Glomerular visceral epithelial cell (primary cell): ENCODE data around the gene GFER.

ENCODE experiments used
- DNase-seq: peaks from one replicate; pipeline ENCODE4 v3.0.0-alpha.2; 2016; ENCODE audit errors: extremely low spot score

GFER gene

DNA sequence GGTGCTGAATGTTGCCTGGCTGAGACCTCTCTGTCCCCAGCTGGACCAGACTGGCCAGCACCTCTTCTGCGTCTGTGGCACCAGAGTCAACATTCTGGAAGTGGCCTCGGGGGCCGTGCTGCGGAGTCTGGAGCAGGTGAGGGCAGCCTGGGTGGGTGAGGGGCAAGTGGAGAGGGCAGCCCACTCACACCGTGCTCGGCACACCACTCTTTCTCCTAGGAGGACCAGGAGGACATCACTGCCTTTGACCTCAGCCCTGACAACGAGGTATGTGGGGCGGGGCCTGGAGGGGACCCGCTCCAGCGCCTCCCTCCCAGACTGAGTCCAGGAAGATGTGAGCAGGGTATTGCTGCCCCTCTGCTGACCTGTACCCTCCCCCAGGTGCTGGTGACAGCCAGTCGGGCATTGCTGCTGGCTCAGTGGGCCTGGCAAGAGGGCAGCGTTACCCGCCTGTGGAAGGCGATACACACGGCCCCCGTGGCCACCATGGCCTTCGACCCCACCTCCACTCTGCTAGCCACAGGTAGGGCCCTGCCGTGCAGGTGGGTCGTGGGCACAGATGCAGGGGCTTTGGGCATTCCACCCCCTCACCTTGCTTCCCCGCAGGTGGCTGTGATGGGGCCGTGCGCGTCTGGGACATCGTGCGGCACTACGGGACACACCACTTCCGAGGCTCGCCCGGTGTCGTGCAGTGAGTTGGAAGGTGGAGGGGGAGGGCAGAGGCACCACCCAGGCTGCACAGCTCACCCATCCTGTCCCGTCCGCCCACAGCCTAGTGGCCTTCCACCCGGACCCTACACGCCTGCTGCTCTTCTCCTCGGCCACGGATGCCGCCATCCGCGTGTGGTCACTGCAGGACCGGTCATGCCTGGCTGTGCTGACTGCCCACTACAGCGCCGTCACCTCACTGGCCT is 9.6 kb upstream of the GFER start:
- DNase-seq = no peak

DNA sequence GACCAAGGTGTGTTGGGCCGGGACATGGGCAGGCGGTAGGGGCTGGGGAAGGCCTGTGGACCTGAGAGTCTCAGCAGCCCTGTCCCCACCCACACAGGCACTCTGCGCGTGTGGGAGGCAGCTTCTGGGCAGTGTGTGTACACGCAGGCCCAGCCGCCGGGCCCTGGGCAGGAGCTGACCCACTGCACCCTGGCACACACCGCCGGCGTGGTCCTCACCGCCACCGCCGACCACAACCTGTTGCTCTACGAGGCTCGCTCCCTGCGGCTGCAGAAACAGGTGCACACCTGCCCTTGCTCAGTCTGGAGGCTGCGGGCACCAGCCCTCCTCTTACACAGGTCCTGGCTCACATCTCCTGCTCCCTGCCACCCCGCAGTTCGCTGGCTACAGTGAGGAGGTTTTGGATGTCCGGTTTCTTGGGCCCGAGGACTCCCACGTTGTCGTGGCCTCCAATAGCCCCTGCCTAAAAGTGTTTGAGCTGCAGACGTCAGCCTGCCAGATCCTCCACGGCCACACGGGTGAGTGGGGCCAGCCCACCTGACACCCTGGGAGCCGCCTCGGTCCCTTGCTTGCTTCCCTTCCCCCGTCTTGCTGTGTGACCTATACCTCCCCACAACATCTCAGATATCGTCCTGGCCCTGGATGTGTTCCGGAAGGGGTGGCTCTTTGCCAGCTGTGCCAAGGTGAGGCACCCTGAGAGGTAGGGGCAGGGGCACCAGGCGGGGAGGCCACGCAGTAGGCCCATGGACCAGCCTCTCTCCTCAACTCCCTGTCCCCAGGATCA is 8.4 kb upstream of the GFER start:
- no peak for DNase-seq

DNA sequence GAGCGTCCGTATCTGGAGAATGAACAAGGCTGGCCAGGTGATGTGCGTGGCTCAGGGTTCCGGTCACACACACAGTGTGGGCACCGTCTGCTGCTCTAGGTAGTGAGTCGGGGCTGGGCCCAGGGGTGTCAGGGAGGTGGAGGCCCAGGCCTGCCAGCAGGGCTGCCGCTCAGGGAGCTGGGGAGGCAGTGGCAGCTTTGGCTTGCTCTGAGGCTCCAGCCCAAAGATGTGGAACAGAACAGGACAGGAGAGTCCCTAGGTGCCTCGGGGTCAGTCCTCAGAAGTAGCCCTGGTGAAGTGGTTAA is 7.8 kb upstream of the GFER start:
- no peak for DNase-seq

DNA sequence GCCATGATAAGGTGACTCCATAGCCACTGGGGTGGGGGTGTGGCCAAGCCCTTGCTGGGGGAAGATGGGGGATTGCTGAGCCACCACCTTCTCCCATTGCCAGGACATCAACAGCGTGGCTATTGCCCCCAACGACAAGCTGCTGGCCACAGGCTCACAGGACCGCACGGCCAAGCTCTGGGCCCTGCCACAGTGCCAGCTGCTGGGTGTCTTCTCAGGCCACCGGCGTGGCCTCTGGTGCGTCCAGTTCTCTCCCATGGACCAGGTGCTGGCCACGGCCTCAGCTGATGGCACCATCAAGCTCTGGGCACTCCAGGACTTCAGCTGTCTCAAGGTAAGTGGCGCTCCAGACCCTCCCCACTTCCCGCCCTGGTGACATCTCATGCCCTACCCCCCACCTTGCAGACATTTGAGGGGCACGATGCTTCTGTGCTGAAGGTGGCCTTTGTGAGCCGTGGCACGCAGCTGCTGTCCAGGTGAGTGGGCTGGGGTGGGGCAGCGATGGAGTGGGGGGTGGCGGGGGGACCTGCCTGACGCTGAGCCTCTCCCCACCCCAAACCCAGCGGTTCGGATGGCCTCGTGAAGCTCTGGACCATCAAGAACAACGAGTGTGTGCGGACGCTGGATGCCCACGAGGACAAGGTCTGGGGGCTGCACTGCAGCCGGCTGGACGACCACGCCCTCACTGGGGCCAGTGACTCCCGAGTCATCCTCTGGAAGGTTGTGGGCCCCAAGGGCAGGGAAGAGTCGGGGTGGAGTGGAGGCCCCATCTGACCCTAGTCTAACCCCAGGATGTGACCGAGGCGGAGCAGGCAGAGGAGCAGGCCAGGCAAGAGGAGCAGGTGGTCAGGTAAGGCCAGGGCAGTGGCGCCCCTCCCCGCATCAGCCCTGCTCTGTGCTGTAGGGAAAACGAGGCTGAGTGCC is 6.8 kb upstream of the GFER start:
- no peak for DNase-seq

DNA sequence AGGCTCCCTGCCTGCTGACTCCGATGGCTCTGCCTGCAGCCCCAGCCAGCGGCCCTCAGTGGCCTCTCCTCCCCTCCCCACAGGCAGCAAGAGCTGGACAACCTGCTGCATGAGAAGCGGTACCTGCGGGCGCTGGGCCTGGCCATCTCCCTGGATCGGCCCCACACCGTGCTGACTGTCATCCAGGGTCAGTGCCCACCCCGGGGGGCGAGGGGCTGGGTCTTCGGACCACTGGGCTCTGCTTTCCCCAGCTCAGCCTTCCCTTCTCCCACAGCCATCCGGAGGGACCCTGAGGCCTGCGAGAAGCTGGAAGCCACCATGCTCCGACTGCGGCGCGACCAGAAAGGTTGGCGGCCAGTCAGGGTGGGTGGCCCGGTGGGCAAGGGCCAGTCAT is 6.1 kb upstream of the GFER start:
- DNase-seq = no peak

DNA sequence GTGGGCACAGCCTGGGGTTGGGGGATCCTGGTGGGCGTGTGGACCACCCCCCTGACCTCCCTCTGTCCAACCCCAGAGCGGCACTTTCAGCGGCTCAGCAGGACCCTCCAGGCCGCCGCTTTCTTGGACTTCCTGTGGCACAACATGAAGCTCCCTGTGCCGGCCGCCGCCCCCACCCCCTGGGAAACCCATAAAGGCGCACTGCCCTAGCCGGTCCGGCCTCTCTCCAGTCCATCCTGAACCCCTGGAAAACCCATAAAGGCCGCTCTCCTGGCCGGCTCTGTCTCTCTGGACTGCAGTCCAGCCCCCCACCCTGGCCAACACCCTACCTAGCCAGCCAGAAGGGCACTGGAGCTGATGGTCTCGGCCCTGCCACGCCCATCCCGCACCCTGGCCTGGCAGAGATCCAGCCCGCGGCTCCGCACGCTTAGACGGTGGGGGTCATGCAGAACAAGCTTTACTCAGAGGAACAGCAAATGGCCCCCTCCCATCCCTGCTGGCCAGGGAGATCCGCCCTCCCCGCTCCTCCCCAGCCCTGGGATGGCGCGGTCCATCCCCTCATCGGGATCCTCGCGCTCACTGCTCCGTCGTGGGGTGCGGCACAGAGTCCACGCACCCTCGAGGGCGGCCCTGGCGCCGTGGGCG is 5.4 kb upstream of the GFER start:
- no peak for DNase-seq

DNA sequence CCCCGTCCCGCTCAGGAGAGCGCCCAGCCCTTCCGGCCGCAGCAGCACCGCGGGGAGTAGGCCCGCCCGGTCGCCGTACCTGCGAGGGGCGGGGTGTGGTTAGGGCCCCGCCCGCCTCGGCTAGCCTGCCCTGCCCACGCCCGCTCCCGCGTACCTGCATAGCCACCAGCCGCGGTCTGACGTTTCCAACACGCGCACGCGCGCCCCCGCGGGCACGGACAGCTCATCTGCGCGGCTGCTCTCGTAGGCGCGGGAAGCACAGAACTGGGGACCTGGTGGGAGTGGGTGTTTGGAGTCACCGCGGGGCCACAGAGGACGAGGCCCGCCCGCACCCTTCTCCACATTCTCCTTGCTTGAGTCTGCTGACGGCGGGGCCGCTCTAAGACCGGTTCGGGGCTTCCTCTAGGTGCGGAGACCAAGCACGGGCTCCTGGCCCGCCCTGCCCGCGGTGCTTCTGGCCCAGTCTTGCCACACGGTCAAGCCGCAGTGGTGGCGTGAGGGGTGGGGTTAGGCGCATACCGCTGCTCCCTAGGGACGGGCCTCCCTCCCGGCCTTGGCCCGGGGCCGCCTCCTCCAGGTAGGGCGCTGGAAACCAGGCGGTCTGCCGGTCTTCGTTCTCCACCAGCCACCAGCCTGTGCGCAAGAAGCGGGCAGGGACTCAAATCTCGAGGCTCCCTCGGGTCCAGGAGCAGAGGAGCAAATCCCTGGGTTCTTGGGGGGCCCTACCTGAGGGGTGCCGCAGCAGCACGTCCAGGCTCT is 4.5 kb upstream of the GFER start:
- no peak for DNase-seq

DNA sequence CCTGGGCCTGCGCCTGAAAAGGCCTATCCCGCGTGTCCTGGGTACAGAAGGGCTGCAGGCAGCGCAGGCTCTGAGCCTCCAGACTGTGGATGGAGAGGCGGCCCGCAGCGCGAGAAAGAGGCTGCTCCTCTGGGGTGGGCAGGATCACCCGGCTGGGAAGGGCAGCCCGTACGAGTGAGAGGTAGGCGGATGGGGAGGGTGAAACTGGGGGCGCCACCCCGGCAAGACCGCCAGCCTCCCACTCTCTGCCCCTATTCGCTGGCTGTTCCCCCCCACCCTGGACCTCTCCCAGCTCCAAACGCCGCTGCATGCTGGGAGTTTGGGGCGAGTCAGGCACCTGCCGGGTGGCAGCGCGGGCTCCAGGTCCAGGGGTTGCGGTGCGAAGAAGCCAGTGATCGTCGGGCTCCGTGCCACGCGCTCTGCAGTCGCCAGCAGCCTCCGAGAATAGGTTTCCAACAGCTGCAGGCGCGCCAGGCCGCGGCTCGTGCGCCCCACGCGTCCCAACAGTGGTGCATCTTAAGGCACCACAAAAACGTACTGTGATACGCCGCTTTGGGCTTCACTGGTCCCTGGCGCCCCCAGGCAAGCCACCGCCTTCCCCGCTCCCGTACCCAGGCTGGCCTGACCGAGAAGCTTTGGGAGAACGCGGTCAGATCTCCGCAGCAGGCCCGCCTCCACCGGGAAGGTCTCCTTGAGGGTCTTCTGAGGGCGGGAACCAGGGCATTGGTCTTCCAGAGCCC is 3.8 kb upstream of the GFER start:
- no peak for DNase-seq

DNA sequence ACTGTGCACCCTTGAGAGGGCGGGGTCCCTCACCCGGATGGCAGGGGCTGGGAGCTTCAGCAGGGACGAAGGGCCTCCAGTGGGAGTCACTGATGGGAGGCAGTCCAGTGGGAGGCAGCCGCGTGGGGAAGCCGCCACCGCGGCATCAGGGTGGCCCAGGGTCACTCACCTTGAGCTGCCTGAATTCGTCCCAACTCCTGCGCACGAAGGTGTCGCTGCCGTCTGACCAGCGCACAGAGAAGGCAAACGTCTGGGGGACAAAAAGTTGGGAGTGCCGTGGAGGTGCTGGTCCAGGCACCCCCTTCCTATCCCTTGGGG is 3.3 kb upstream of the GFER start:
- no peak for DNase-seq

DNA sequence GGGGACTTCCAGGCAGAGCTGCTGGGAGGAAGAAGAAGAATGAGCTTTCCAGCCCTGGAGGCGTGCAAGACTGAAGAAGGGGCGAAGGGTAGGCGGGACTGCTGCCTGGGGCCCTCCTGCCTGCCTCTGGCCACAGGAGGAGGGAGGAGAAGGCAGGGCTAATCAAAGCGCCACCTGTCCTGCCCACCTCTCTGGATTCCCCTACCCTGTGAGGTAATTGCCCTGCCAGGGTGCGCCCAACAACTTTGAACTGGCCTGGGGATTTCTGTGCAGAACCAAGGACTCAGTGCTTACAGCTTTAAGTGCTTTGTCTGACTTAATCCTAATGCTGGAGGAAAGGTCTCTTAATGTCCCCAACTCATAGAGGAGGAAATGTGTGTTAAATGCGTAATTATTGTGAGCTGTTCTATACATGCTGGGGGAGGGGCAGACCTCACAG is 2.6 kb upstream of the GFER start, which contains the start of gene NOXO1:
Gene NOXO1 (minus strand): TSS at position 72 of the 439 bp plus-strand sequence. CDS start 290 bp downstream, outside the sequence.
- no peak for DNase-seq

DNA sequence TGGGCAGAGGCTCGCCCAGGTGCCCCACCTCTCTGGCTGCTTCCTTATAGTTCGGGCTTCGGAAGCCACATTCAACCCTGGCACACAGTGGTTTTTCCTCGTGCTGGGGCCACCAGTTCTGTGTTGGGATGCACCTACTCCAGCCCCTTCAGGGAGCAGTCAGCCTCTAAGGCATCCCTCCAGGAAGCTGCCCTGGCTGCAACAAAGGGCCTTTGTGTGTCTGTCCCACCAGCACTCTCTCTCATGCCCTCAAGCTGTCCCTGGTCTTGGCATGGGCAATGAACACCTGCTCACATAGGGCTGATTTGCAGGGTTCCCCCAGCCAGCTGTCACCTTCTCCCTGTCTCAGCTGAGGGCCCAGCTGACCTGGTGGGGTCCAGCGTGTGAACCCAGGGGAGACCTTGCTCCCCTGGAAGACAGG is 2.0 kb upstream of the GFER start:
- DNase-seq = no peak

DNA sequence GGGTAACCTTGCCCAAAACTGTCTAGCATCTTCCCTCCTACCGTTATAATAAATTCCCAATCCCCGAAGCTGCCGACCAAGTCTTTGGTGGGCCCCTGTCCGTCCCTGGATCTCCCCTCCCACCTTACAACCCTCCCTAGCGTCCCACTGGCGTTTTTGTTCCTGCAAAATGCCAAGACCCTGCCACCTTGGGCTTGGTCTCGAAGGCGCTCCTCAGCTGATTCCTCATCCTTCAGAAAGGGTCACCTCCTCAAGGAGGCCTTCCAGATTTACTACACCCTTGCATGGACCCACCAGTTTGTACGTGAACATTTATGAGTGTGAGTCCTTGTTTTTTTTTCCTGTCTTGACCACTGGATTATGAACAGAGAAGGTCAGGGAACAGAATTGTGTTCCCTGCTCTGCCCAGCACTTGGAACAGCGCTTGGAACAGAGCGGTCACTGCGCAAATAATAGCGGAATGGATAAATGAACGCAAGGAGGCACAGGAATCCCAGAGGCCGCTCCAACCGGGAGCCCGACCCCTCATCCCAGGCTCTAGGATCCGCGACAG is 926 bp upstream of the GFER start:
- no peak for DNase-seq

DNA sequence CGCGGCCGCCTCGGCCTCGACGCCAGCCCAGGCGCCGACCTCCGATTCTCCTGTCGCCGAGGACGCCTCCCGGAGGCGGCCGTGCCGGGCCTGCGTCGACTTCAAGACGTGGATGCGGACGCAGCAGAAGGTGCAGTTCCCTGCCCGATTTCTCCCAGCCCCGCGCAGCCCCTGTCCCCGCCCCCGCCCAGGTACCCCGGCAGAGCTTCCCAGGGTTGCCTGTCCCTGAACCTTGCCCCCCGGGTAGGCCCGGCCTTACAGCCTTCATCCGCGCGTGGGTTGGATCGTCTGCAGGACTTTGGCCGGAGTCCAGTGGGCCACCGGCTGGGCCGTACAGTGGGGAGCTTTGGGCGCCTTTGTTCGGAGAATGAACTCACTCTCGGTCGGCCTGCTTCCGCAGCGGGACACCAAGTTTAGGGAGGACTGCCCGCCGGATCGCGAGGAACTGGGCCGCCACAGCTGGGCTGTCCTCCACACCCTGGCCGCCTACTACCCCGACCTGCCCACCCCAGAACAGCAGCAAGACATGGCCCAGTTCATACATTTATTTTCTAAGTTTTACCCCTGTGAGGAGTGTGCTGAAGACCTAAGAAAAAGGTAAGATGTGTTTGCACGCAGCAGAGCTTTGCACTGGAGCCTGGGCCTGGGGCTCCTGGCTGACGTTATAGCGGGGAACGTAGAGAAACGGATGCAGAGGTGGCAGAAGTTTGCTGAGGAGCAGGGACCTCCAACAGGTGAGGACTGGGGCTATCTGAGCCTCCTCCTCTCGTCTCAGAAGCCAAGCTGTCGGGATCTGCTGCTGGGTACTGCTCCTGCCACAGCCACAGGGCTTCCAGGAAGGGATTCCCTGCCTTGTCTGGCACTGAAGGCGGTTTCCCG is 593 bp downstream of the GFER start:
- peak; percentile 38 for DNase-seq

DNA sequence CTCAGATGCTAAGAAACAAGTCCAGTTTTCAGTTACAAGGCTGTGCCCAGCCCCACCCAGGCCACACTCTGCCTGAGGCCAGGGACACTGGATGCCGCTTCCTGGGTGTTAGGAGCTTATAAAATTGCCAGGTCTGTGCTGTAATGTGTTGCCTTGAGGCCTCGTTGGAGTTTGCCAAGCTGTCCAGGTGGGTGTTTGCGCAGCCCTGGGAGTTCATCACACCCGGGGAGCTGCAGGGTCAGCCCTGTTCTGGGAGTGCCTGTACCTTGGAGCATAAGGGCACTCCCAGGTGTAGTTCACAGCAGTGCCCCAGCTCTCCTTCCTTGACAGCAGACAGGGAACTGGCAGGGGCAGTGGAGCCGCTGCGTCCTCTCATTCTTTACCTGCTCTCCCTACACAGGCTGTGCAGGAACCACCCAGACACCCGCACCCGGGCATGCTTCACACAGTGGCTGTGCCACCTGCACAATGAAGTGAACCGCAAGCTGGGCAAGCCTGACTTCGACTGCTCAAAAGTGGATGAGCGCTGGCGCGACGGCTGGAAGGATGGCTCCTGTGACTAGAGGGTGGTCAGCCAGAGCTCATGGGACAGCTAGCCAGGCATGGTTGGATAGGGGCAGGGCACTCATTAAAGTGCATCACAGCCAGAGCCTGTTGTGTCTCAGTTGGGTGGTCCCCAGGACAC is 1.6 kb downstream of the GFER start:
- DNase-seq = no peak

DNA sequence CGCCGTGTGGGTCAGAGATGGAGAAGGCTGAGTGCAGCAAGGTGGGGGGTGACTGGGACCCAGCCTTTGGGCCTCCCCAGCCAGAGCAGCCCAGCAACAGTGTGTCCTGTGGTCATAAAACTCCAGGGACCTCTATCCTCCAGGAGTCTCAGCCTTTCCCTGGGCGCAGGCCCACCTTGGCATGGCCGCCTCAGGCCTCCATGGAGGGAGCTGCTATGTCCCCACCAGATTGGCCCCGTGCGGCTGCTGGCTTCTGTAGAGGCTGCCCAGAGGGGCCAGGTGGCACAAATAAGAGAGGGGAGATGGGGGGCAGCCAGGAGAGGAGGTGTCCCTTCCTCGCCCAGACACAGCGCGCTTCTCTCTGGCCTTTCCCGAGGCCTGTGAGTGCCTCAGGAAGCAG is 3.2 kb downstream of the GFER start:
- DNase-seq = no peak

DNA sequence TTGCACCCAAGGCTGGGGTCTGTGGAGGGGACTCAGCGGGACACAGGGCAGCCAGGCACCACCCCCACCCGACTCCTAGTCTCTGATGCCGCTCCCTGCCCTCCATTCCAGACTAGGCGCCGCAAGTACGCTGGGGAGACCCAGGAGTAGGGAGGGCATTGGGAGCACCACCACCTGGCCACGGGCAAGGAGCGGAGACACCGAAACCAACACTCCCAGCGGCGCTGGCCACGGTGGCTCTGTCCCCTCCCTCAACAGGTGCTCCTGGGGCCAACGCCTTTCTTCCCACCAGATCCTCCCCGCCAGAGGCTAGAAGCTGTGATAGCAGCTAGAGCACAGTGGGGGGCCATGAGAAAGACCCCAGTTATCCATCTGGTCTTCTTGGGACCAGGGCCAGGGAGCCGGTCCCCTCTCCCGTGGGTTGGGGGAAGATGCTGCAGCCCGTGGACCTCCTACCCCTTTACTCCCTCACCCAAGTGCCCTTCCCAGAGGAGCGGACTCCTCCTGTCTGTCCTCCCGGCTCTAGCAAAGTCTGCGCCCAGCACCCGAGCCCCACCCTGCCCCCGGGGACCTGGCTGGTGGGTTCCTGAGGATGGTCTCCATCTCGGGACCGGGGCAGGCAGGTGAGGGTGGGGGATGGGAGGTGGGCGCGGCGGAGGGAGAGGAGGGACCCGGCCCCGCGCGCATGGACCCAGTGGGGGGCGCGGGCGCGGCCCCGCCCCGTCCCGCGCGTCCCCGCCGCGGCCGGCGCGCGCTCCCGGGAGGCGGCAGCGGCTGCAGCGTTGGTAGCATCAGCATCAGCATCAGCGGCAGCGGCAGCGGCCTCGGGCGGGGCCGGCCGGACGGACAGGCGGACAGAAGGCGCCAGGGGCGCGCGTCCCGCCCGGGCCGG is 5.5 kb downstream of the GFER start, which contains the start of gene SYNGR3:
Gene SYNGR3 (plus strand): TSS at position 762 of the 892 bp plus-strand sequence. CDS start 133 bp downstream, outside the sequence.
- no peak for DNase-seq

DNA sequence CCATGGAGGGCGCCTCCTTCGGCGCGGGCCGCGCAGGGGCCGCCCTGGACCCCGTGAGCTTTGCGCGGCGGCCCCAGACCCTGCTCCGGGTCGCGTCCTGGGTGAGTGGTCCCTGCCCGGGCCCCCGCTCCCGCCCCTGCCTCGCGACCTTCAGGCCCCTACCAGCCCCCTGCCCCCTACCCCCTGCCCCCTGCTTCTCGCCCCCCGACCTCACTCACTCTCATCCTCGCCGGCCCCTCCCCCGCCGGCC is 6.0 kb downstream of the GFER start:
- DNase-seq = no peak
